ENCODE measurements around the gene ADGRG1. TPM values are rescaled to one million over a fixed set of nuclear protein-coding genes. Genes with fewer than 3 reads are reported as not detected.

ADGRG1 gene
- total RNA-seq, 6 experiments from 2014 or later, result 1.8 to 4.2 (median 3.4) TPM

DNA sequence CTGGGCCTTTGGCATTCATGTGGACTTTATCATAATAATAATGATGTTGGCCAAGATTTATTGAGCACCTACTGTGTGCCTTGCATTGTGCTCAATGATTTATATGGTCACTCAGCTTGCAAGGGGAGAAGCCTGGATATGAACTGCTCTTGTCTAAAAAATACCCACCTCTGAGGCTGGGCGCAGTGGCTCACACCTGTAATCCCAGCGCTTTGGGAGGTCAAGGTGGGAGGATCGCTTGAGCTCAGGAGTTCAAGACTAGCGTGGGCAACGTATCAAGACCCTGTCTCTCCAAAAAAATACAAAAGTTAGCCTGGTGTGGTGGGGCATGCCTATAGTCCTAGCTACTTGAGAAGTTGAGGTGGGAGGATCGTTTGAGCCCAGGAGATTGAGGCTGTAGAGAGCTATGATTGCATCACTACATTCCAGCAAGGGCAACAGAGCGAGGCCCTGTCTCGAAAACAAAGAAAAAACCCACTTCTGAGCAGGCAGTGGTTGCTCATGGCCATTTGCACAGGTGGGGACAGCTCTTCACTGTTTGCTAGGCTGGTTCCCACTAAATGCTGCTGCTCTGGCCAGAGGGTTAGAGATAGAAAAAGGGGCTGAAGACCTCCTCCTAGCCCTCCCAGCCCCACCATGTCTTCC, 4.3 kb upstream of the ADGRG1 start:
- Histone ChIP-seq H3K36me3 (no peaks in the 10 kb centered on the region), H3K27ac (no peak overlapping the region), H3K9me3 (no peaks in the 10 kb centered on the region), H3K27me3 (no peaks in the 10 kb centered on the region), H3K4me3 (no peak overlapping the region), H3K4me1 (no peaks in the 10 kb centered on the region)
- DNase-seq (no peak), ATAC-seq (no peak)
- TF ChIP-seq POLR2A (IDR thresholded peaks at IDR 0.05), result no peak
- TF ChIP-seq, protein P1, sequence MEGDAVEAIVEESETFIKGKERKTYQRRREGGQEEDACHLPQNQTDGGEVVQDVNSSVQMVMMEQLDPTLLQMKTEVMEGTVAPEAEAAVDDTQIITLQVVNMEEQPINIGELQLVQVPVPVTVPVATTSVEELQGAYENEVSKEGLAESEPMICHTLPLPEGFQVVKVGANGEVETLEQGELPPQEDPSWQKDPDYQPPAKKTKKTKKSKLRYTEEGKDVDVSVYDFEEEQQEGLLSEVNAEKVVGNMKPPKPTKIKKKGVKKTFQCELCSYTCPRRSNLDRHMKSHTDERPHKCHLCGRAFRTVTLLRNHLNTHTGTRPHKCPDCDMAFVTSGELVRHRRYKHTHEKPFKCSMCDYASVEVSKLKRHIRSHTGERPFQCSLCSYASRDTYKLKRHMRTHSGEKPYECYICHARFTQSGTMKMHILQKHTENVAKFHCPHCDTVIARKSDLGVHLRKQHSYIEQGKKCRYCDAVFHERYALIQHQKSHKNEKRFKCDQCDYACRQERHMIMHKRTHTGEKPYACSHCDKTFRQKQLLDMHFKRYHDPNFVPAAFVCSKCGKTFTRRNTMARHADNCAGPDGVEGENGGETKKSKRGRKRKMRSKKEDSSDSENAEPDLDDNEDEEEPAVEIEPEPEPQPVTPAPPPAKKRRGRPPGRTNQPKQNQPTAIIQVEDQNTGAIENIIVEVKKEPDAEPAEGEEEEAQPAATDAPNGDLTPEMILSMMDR (IDR thresholded peaks at IDR 0.05), result no peak
- intact Hi-C loops (cut with DNase I), result no loop called here
- 86% methylated on average over 7 of the region's 8 CpGs for WGBS (ENCODE audit: insufficient coverage, low coverage, low lambda C conversion rate, missing lambda C conversion rate)

DNA sequence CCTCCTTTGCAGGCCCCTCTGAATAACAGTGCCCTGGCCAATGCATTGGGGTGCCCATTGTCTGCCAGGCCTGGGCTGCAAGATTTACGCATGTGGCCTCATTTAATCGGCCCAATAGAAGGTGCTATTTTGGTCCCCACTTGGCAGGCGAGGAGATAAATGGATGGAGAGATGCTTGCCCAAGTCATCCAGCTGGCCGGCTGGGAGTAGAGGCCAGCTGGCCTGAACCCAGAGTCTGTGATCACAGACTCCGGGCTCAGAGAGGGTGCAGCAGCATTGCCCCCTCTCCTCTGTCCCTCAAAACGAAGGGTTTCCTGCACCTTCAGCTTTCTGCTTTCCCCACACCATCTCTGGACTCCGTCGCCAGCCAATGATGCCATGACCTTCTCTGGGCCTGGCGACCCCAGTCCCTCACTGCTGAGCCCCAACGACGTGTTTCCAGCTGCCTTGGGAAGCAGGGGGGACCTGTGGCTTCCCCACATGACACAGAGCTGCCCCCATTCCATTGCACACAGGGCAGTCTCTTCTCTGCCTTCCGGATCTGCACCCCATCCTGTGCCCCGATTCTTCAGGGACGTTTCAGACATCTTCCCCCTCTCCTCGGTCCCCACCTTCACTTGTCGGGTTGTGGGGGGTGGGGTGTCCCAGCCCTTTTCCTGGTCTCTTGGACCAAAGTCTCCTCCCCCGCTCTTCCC, 3.5 kb upstream of the ADGRG1 start:
- H3K4me1 ChIP-seq, result no peaks in the 10 kb centered on the region
- no peak overlapping the region for H3K27ac ChIP-seq
- ATAC-seq (no peak), DNase-seq (no peak)
- 60% methylated on average over 11 of the region's 17 CpGs for WGBS (ENCODE audit: insufficient coverage, low coverage, low lambda C conversion rate, missing lambda C conversion rate)
- no peak overlapping the region for H3K4me3 ChIP-seq
- no peaks in the 10 kb centered on the region for H3K27me3 ChIP-seq
- H3K36me3 ChIP-seq, result no peaks in the 10 kb centered on the region
- H3K9me3 ChIP-seq, result no peaks in the 10 kb centered on the region
- intact Hi-C loops (cut with DNase I), result no loop called here
- TF ChIP-seq POLR2A (IDR thresholded peaks at IDR 0.05), result no peak
- TF ChIP-seq, protein P1 (IDR thresholded peaks at IDR 0.05), result no peak

DNA sequence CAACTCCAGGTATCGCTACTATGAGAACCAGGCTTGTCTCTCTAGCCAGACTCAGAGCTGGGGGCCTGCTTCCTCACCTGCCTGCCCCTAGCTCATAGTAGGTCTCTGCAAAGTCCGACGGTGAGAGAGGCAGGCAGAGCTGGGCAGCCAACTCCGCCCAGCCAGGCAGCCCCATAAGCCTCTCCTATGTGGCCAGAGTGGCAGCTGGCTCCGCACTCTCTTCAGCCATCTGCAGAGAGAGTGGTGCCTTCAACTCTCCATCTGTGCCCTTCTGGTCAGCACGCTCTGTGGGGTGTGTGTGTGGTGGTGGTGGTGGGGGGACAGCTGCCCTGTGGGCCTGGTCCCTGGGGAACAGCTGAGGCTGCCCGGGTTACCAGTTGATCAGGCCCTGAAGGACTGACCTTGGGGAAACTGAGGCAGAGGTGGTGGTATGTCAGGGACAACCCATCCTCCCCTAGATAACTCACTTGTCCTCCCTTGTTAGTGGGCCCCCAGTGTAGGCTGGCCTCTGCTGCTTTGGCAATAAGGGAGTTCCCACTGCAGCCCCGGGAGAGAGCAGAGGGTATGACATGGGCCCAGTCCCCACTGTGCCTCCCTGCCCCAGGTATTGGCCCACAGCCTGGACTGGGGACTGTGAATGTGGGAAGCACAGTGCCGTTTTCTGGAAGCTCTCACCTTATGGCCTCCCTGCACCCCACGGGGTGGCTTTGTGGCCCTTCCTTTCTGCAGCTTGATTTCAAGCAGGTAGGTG, 1.8 kb upstream of the ADGRG1 start:
- 40% methylated on average over 1 of the region's 10 CpGs for WGBS (ENCODE audit: insufficient coverage, low coverage, low lambda C conversion rate, missing lambda C conversion rate)
- DNase-seq (no peak), ATAC-seq (no peak)
- no peaks in the 10 kb centered on the region for H3K27me3 ChIP-seq
- intact Hi-C loops (cut with DNase I), result no loop called here
- H3K9me3 ChIP-seq, result no peaks in the 10 kb centered on the region
- TF ChIP-seq, protein P1 (IDR thresholded peaks at IDR 0.05), result no peak
- H3K36me3 ChIP-seq, result no peaks in the 10 kb centered on the region
- no peak overlapping the region for H3K27ac ChIP-seq
- no peaks in the 10 kb centered on the region for H3K4me1 ChIP-seq
- H3K4me3 ChIP-seq, result no peak overlapping the region

DNA sequence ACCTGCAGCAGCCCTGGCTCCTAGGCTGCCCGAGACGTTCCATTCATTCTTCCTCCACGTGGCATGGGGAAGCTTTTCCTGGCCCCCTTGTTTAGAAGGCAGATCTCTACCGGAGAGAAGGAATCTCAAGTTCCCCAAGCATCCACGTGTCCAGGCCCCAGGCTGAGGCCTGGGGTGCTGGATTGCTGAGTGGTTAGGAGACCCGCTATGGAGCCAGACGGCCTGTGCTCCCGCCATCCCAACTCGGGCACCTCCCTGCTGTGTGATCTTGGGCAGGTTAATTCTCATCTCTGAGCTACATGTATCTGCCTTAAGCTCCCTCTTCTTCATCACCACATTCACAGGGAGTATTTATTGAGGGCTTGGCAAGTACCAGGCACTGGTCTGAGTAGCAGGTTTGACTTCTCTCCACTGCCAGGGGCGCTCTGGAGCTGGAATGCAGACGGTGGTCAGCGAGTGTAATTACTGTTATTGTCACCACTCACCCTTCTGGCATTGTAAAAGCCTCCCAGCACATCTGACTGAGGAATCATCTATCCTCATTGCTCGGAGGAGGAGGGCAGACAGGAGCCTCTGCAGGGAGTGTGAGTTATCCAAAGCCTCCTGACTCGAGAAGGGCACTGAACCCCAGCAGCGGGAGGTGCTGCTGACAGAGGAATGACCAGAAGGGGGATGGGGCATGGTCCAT, 1.1 kb upstream of the ADGRG1 start:
- no peak for DNase-seq
- H3K4me3 ChIP-seq, result no peak overlapping the region
- H3K4me1 ChIP-seq, result no peaks in the 10 kb centered on the region
- 77% methylated on average over 6 of the region's 15 CpGs for WGBS (ENCODE audit: insufficient coverage, low coverage, low lambda C conversion rate, missing lambda C conversion rate)
- H3K27me3 ChIP-seq, result no peaks in the 10 kb centered on the region
- peak overlapping the region in 1 of 3 donors; percentile 38 for H3K27ac ChIP-seq
- intact Hi-C loops (cut with DNase I), result no loop called here
- H3K9me3 ChIP-seq, result no peaks in the 10 kb centered on the region
- TF ChIP-seq, protein P1 (IDR thresholded peaks at IDR 0.05), result no peak
- no peak for TF ChIP-seq POLR2A (IDR thresholded peaks at IDR 0.05)
- ATAC-seq, result peak in 2 of 4 donors; percentile 14 to 15
- no peaks in the 10 kb centered on the region for H3K36me3 ChIP-seq
